Measurements from ENCODE around the gene SYVN1.

The SYVN1 gene

DNA sequence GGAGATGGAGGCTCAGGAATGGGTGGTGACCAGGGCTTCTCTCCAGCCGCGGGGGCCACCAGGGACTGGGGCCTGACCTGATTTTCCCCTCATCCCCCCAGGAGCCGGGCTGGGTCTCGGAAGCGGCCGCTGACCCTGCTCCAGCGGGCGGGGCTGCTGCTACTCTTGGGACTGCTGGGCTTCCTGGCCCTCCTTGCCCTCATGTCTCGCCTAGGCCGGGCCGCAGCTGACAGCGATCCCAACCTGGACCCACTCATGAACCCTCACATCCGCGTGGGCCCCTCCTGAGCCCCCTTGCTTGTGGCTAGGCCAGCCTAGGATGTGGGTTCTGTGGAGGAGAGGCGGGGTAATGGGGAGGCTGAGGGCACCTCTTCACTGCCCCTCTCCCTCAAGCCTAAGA, 46.5 kb downstream of the SYVN1 start:
- DNase-seq (ENCODE audit: low read depth): no peak

DNA sequence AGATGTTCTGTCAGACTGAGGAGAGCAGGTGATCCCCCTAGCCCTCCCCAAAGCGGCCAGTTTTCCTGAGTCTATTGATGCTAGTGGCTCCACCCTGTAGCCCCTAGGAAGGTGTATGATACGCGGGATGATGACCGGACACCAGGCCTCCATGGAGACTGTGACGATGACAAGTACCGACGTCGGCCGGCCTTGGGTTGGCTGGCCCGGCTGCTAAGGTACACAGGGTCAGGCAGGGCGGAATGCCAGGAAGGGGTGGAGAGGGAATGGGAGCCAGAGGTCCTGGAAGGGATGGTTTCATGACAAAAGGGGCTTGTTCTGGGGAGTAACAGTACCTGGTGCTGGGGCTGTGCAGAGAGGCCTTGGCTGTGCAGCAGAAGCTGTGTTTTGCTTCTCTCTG, 47.1 kb downstream of the SYVN1 start:
- no peak for DNase-seq (ENCODE audit: low read depth)

DNA sequence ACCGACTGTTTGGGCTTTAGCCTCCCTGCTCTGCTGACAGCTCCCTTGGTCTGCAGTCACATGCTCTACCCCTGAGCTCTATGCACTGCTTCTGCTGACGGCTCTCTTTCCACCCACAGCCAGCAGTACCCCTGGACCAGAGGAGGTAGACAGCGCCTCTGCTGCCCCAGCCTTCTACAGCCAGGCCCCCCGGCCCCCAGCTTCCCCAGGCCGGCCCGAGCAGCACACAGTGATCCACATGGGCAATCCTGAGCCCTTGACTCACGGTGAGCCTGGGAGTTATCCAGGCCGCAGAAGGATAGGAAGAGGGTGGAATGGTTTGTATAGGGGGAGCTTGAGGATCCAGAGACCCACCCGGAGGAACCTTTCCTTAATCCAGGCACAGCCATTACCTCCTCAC, 47.5 kb downstream of the SYVN1 start:
- DNase-seq (ENCODE audit: low read depth): no peak

DNA sequence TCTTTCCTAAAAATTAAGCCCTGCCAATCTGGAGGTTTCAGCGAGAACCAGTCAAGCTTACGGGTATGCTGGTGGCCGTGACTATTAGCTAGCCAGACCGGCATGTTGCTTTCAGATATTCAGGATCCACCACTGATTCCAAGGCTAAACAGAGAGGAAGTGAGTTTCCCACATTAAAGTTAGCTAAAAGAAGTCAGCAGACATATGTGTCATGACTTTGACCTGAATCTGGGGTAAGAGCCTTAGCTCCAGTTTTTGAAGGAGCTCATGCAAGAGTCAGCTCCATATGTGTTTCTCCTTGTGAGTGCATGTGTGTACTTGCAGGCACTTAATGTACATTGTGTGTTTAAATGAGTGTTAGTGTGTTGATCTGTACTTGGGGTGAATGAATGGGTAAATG, 48.9 kb downstream of the SYVN1 start:
- DNase-seq (ENCODE audit: low read depth): no peak

DNA sequence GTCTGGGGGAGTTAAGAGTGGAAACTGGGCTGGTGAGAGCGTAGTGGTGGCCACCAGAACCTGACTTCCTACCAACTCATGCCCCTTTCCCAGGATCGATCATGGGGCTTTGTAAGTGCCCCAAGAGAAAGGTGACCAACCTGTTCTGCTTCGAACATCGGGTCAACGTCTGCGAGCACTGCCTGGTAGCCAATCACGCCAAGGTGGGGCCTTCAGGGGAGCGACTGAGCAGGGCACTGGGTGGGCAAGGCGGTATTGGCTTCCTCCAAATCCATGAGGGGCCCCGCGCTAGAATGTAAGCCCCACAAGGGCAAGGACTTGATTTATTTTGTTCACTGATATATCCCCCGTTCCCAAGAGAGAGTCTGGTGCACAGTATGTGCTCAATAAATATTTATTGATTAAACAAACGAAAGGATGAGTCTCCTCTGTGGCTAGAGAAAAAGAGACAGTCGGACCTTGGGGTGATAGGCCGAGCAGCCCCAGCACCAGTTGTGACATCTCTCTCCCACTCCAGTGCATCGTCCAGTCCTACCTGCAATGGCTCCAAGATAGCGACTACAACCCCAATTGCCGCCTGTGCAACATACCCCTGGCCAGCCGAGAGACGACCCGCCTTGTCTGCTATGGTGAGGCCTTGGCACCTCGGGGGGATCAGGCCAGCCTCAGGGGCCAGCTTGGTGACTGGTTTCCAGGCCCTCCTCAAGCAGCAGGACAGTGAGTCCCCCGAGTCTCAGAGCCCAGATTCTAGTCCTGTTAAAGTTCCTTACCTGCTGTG, 49.5 kb downstream of the SYVN1 start:
- DNase-seq (ENCODE audit: low read depth): no peak

DNA sequence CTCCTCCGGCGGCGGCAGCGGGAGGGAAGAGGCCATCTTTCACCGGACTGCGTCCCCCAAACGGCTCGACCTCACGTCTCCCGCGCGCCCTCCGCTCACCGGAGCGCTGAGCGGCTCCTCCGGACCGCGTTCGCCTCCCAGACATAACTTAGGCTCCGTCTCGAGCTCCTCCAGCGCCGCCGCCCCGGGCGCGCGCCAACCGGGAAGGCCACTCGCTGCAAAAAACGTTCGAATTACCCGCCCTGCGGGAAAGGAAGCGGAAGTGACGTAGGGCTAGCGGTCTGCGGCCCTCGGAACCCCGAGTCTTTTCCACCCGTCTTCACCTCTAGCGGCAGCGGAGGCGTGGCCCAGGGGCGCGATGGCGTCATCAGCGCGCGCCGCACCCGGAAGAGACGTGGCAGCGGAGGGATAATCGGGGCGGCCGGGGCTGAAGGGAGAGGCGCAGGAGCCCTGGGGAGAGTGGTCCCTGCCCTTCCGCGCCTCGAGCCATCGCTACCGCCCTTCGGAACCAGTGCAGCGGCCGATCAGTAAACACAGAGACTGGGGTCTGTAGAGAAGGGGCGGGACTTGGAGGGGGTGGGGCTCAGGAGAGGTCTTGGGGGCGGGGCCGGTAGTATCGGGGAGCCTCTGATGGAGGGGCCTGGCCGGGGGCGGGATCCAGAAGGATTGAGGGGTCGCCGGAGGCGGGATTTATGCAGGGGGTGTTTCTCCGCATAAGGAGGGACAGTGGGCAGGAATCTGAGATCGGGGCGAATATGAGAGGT, 50.3 kb downstream of the SYVN1 start, which contains the start of the genes CDCA5 and ZFPL1:
TSS of gene CDCA5 (minus strand) at position 207 of the 764 bp plus-strand sequence. CDS start at position 145, 62 bp downstream.
TSS of gene ZFPL1 (plus strand) at position 389 of the 764 bp plus-strand sequence. CDS start 477 bp downstream, outside the sequence.
- DNase-seq (ENCODE audit: low read depth): peak; percentile 82

DNA sequence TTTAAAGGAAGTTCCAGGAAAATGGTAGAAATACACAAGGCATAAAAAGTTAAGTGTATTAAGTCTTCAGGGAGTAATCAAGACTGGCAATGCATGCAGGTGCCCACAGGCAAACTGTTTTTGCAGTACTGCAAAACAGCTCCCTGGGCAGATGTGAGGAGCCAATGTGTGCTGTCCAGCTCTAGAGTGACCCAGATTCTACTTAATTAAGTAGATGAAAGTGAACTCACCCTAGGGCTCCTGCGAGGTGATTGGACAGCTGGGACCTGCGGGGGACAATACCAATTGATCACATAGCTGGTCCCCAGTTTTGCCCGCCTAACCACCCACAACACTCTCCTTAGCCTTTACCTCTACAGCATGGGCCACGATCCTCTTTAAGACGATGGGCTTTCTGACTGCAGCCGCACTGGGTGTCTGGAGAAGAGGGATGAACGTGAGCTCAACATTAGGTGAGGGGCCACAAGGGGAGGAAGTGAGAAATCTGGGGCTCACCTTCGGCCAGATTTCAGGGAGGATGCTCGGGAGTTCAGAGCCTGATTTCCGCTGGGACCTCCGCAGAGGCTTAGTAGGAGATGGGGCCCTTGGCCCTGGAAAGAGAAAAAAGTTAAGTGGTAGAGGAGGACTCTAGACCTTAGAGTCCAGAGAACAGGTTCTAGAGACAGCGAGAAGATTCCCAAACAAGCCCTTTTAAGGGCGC, 51.0 kb downstream of the SYVN1 start:
- no peak for DNase-seq (ENCODE audit: low read depth)

DNA sequence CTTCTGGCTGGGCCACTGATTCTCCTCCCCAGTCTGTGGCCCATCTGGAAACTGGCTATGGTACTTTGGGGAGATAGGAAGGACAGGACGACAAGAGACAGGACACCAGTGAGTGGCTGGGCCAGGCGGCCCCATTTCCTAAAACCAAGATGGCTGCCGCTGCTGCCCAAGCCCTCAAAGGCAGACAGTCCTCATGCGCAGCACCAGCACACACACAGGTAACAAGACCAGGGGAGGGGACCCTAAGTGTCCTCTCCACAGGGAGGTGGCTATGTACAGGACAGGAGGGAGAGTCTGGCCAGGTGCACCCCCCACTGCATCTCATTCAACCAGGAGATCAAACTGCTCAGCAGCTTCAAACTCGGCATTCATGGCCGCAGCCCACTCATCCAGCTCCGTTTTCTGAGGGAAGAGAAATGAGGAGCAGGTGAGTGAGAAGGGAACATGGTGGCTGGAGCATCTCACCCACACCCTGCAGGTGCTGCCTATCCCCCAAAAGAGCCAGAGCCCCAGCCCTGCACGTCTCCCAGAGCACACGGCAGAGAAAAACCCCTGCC, 55.5 kb downstream of the SYVN1 start:
- no peak for DNase-seq (ENCODE audit: low read depth)

DNA sequence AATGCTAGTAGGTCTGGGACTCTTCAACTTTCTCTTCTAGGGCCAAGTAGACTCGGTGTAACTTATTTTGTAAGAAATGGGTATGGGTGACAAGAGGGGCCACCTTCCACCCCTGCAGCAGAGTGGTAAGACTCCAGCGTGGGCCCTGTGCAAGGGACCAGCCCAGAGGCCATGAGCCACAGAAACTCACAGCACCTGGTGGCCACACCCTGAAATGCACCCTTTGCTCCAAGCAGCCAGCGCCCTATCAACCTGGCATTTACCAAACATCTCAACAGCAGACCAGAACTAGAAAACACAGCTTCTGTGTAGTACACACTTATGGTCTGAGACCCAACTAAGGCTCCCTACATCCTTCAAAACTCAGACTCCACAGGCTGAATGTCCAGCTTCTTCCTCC, 56.2 kb downstream of the SYVN1 start:
- DNase-seq (ENCODE audit: low read depth): no peak

DNA sequence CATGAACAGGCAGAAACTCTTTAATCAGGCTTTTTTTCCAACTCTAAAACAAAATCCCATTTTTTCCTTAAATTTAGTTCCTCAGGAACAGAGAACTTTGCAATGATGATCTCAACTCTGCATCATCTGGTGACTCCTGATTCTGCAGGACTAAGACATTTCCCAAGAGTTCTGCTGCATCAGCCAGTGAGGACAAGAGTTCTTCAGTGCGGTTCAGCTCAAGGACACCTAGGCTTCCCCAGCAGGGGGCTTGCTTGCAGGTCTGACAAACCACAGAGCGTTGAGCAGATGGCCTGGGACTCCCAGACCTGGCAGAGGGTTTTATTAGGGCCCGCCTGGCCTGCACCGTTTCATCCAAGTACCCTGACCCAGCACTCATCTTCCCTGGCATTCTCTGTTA, 56.9 kb downstream of the SYVN1 start:
- no peak for DNase-seq (ENCODE audit: low read depth)

Measured in CMK (cell line).